ENCODE measurements around the gene OR2T12. TPM values are rescaled to one million over a fixed set of nuclear protein-coding genes. Genes with fewer than 3 reads are reported as not detected.
"Not testable (repeated sequence)": the region's sequence is repeated elsewhere in the genome, so short reads cannot be mapped to it uniquely, and the experiment has no call there.

OR2T12 gene
- total and polyA plus RNA-seq, 2 experiments from 2014 or later, result not detected

GRCh38 chr1:248306740-248307139, 3.5 kb upstream of the OR2T12 start:
- not testable (repeated sequence) for ATAC-seq, H3K27ac Mint-ChIP-seq

GRCh38 chr1:248306103-248306502, 2.9 kb upstream of the OR2T12 start:
- H3K4me3 ChIP-seq, result no peak overlapping the region
- Mint-ChIP-seq H3K27me3 (ENCODE audit: insufficient read depth, low read depth, poor library complexity) (peaks cover 2% of the 10 kb centered on the region), H3K9me3 (peaks cover 80% of the 10 kb centered on the region)

More at GRCh38 chr1:248306740-248307139, 3.5 kb upstream of the OR2T12 start:
- not testable (repeated sequence) for H3K79me2 ChIP-seq (replicated peaks; ENCODE audit: insufficient read depth); H3K4me1 ChIP-seq (ENCODE audit: insufficient read depth); H3K9me2 ChIP-seq (ENCODE audit: insufficient read depth); H2AFZ ChIP-seq; H3K4me2 ChIP-seq; H3K4me3 Mint-ChIP-seq; H3K4me3 ChIP-seq; H3K27me3 Mint-ChIP-seq (ENCODE audit: insufficient read depth, low read depth, poor library complexity); H4K20me1 ChIP-seq (replicated peaks; ENCODE audit: insufficient read depth); H3F3A ChIP-seq (replicated peaks; ENCODE audit: low read depth); H3K27me3 ChIP-seq (ENCODE audit: insufficient read depth); H3K4me1 Mint-ChIP-seq; DNase-seq (ENCODE audit: low spot score); H3K27ac ChIP-seq (ENCODE audit: low read depth)
- peaks cover 11% of the 10 kb centered on the region; the same call in 1 of the 2 replicates for H3K36me3 ChIP-seq (ENCODE audit: insufficient read depth)
- H3K9me3 Mint-ChIP-seq, result peaks cover 84% of the 10 kb centered on the region
- H3K36me3 Mint-ChIP-seq (ENCODE audit: low read depth), result peaks cover 21% of the 10 kb centered on the region

More at GRCh38 chr1:248306103-248306502, 2.9 kb upstream of the OR2T12 start:
- Histone ChIP-seq H3K27ac (ENCODE audit: low read depth) (no peak overlapping the region), H3K9me2 (ENCODE audit: insufficient read depth) (no peaks in the 10 kb centered on the region), H3K79me2 (replicated peaks; ENCODE audit: insufficient read depth) (no peaks in the 10 kb centered on the region), H2AFZ (no peak overlapping the region), H3K36me3 (ENCODE audit: insufficient read depth) (peaks cover 11% of the 10 kb centered on the region; the same call in 1 of the 2 replicates), H3K4me2 (no peak overlapping the region), H4K20me1 (replicated peaks; ENCODE audit: insufficient read depth) (no peaks in the 10 kb centered on the region), H3F3A (replicated peaks; ENCODE audit: low read depth) (no peaks in the 10 kb centered on the region), H3K27me3 (ENCODE audit: insufficient read depth) (no peaks in the 10 kb centered on the region), H3K4me1 (ENCODE audit: insufficient read depth) (no peaks in the 10 kb centered on the region)
- DNase-seq (ENCODE audit: low spot score) (no peak), ATAC-seq (no peak)
- Mint-ChIP-seq H3K4me1 (no peaks in the 10 kb centered on the region), H3K4me3 (no peak overlapping the region), H3K27ac (no peak overlapping the region), H3K36me3 (ENCODE audit: low read depth) (peaks cover 21% of the 10 kb centered on the region)
- TF ChIP-seq CREB1 (CRISPR knock-in tag; IDR thresholded peaks at IDR 0.05; ENCODE audit: low read depth), result no peak
- no peak for TF ChIP-seq STAT1 (IDR thresholded peaks at IDR 0.05; ENCODE audit: unreplicated experiment)
- no peak for TF ChIP-seq REST (IDR thresholded peaks at IDR 0.05; ENCODE audit: unreplicated experiment)
- TF ChIP-seq ZNF114 (CRISPR knock-in tag; IDR thresholded peaks at IDR 0.05), result no peak
- TF ChIP-seq EZH2 (IDR thresholded peaks at IDR 0.05; ENCODE audit: low read depth, unreplicated experiment), result no peak
- TF ChIP-seq NANOG (IDR thresholded peaks at IDR 0.05; ENCODE audit: borderline replicate concordance), result no peak
- TF ChIP-seq ZNF462 (CRISPR knock-in tag; IDR thresholded peaks at IDR 0.05), result no peak
- no peak for TF ChIP-seq ZNF331 (CRISPR knock-in tag; IDR thresholded peaks at IDR 0.05; ENCODE audit: low read depth)
- TF ChIP-seq ETS1 (IDR thresholded peaks at IDR 0.05), result no peak

Data from GM23338 (cell line).